ENCODE measurements around the gene CCDC78.

CCDC78 gene

DNA sequence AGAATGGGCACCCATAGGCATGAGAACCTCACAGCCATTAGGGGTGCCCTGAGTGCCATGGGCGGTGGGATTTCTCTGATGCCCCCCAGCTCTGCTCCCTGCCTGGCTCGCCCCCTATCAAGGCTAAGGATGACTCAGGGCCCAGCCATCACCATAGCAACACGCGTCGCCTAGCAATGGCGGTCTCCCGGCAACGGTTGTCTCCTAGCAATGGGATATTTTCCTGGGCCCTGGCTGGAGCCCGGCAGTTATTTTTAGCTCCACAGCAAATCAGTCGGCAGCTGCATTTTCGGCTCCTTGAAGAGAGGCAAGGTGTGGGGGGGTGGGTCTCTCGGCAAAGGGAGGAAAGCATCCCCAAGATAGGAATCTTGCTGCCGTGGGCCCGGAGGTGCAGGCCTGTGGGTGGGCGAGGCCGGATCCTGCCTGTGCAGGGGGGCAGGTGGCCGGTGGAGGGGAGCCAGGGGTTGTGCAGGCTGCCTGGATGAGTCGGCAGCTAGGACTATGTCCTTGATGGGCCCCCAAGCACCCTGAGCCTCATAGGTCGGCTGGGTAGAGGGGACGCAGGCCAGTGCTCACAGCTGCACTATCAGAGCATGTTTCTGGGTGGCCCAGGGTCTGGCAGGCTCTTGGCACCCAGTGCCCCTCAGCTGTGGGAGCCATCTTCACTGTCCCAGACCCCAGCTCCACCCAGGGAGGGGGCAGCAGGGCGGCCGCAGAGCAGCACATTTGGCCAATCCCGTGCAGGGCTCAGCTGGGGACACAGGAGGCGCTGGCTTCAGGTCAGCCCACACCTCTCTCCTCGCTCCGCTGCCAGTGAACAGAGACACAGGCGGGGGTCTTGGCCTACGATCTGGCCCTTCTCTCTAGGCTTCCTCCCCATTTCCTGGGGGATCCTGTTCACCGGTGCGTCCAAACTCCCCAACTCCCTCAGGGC is 16.4 kb downstream of the CCDC78 start:
- DNase-seq: peak; percentile 84

DNA sequence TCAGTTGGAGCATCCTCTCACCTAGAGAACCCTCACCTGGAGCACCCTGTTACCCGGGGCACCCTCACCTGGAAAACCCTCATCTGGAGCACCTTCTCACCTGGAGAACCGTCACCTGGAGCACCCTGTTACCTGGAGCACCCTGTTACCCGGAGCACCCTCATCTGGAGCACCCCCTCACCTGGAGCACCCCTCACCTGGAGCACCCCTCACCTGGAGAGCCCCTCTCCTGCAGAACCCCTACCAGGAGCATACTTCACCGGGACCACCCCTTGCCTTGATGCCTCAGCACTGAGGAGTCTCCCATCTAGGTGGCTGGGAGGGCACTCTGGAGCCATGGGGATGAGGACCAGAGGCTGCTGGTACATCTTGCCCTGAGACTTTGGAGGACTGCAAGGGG is 17.3 kb downstream of the CCDC78 start:
- DNase-seq: no peak

DNA sequence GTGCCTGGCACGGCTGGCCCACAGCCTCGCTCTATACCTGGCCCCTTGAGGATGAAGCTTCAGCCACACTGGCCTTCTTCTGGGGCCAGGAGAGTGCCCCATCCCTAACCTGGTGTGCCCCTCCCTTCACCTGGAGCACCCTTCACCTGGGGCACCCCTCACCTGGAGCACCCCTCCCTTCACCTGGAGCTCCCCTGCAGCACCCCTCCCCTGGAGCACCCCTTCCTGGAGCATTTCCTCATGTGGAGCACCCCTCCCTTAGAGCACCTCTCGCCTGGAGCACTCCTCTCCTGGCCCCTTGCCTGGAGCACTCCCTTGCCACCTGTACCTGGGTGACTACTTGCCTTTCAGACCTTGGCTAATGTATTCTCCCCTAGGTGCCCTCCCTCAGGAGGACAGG is 18.2 kb downstream of the CCDC78 start:
- no peak for DNase-seq

DNA sequence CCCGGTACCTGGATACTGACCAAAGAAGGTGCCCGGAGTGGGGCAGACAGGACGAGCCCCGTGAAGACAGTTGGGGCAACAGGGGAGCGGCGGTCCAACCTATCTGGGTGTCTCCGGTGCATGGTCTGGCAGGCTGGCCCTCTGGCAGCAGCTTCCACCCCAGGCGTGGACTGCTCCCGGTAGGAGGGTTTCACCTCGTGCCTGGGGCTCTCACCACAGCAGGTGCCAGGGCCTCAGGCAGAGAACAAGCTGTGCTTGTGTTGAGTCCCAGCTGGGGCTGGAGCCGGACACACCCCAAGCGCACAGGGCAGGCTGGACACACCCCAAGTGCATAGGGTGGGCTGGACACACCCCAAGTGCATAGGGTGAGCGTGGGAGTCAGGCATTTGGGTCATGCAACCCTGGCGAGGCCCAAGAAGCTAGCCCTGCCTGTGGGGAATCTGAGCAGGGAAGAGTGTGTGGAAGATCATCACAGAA is 19.1 kb downstream of the CCDC78 start:
- no peak for DNase-seq

DNA sequence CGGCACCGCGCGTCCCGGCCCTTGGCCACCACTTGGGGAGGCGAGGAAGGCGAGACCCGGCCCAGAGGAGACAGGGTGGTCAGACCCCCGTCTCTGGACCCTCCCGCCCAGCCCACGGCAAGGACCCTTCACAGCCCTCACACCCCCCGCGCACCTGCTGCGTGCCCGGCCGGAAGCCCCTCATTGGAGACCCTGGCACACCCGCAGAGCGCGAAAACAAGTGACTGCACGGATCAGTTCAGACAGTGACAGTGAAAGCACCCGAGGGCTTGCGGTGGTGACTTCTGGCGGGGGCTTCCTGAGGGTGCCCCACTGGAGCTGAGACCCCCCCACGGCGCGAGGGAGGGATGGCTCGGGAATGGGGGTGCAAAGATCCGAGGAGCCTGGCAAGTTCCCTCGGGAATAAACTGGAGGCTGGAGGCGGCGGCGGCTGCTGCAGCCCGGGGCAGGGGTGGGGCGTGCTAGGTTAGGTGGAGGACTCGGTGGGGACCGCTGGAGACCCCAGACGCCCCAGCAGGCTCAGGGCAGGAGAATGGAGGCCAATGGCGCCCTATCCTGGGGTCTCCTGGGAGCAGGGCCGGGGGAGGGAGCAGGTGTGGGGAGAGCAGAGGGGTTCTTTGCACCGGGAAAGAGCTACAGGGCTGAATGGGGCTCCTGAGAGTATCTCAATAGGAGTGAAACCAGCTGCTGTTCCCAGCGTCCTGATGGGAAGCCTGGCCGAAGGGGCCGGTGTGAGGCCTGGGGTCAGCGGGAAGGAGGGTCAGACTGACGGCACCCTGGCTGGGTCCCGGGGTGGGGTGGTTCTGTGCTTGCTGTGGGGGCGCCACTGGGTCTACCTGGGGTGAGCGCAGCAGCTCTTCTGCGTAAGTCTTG is 19.8 kb downstream of the CCDC78 start:
- no peak for DNase-seq

DNA sequence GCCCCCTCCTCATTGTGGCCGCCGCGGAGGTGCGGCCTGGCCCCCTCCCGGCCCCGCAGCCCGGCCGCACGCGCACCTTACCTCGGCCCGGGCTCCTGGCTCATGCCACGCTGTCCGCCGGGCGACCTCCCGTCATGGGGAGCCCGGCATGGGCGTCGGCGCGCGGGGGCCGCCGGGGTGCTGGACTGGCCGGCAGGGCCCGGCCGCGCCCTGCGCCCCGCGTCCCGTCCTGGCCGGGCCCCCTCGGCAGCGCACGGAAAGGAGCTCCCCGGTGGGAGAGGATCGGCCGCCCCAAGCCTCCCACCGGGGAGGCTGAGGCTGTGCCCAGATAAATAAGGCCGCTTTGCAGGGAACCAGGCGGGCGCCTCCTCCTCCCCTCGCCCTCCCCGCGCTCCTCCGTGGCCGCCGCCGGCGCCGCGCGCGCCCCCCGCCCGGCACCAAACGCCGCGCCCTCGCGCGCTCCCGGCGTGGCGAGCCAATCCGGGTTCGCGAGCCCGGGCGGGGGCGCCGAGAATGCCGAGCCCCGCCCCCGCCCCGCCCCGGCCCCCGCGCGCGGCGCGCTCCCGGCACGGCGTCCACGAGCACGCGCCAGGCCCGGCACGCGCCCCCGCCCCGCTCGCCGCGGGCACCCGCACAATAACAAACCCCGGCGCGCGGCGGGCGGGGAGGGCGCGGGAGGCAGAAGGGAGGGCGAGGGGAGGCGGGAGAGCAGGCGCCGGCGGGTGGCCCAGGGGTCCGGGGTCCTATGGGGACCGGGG is 20.6 kb downstream of the CCDC78 start, which contains the start of gene FBXL16:
TSS of gene FBXL16 (minus strand) at position 371 of the 758 bp plus-strand sequence. CDS start 8,396 bp downstream, outside the sequence.
- DNase-seq: no peak

DNA sequence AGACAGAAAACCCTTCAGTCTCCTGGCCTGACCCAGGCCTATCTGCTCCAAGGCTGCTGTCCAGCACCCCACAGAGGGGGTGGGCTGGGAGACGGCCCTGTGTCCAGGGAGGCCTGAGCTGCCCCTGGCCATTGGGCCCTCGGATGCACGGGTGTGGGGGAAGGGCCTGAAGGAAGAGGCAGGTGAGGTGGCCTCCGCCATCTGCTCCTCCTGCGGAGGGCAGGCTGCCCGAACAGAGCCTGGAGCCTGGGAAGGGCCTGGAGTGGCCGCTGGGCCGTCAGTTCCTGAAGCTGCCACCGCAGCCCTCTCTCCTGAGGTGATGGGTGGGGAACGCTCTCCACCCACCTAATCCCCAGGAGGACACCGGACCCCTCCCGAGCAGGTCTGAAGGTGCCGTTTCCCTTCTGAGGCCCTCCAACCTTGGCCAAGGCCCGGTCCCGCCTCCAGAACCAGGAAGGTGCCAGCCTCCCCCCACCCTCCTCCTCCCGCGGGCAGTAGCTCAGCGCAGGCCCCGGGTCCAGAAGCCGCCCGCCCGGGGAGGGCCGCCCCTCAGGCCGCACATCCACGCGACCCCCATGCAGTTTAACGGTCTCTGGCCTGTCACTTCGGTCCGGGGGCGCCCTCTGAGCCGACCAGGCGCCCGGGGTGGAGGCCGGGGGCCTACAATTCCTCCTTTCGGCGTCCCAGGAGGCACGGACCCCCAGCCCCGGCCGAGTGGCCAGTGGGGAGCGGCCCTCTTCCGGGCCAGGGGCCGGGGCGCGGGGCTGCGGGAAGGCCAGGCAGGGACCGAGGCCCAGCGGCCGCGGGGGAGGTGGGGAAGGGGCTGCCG is 21.5 kb downstream of the CCDC78 start:
- no peak for DNase-seq

DNA sequence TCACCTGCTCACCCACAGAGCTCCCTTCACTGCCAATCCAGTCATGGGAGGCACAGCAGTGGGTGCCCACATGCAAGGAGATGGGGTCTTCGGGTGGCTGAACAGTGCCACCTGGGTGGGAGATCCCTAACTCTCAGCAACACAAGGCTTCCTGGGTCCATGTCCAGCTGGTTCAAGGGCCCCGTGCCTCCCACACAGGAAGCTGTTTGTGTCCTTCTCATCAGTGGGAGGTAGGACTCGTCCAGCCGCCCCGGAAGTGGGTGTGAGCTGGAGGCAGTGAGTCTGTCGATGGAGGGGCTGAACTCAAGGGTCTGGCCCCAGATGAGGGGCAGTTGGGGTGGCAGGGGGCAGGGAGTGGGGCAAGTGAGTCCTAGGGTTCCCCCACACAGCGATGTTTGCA is 22.2 kb downstream of the CCDC78 start:
- no peak for DNase-seq

DNA sequence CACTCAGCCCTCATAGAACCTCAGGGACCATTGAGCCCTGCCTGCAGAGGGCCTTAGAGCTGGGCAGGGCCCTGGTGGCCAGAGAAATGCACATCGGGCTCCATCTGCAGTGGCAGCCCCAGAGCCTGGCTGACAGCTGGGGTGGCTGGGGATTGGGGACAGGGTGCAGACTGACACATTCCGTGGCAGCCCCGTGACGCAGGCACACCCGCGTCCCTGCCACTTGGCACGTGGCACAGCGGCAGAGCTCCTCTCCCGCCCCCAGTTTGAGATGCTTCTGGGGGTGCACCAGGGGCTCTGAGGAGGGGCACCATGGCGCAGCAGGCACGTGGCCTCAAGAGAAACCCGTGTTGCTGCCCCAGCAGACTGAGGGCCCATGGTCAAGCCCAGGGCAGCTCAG is 22.8 kb downstream of the CCDC78 start:
- no peak for DNase-seq

DNA sequence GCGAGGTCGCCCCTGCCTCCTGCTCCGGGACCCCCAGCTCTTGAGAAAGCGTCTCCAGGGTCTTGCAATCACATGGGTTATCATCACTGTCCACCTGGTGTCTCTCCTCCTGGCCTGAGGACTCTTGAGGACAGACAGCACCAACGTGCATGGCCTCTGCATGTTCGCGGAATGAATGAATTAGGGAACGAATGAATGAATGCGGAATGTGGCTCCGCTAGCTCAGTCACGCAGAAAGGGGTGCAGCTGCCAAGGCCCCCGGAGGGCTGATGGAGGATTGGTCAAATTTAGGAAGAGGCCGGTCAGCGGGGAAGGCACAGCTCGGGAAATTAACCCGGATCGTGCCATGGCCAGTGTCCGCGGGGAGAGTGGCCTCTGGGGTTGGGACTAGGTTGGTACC is 23.9 kb downstream of the CCDC78 start:
- DNase-seq: no peak

DNA sequence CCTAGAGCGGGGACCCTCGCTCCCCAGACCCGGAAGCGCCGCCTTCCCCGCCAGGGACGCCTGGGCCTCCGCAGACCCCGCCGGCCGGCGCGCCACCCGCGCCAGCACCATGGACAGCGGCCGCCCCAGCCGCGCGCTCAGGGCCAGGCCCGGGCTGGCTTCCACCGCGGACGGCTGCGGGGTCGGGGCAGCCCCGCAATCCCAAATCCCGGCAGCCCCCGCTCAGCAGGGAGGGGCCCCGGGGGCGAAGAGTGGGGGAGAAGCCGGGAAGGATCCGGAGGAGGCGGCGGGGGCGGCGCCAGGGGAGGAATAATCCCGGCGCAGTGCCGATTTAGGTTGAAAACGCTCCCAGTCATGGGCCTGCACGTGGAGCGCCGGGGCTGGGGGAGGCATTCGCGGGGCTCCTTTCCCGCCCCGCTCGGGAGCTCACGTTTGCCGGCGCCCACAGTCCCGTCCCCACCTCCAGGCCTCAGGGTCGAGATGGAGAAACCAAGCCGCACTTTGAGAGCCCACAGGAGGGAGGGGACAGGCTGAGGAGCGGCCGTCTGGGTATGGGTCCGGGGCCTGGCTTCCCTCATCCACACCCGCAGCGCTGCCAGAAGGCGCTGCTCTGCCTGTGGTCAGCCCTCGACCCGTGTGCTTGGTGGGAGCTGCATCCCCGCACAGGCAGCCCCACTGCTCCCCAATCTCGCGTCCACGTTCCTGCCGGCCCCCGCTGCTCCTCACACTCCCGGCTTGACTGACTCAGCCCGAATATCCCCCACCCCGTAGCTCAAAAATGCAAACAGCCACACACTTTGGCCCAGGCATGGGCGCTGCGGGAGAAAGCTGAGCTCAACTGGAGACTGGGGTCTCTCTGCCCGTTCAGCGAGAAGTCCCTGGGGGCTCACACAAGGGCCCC is 25.3 kb downstream of the CCDC78 start:
- no peak for DNase-seq

DNA sequence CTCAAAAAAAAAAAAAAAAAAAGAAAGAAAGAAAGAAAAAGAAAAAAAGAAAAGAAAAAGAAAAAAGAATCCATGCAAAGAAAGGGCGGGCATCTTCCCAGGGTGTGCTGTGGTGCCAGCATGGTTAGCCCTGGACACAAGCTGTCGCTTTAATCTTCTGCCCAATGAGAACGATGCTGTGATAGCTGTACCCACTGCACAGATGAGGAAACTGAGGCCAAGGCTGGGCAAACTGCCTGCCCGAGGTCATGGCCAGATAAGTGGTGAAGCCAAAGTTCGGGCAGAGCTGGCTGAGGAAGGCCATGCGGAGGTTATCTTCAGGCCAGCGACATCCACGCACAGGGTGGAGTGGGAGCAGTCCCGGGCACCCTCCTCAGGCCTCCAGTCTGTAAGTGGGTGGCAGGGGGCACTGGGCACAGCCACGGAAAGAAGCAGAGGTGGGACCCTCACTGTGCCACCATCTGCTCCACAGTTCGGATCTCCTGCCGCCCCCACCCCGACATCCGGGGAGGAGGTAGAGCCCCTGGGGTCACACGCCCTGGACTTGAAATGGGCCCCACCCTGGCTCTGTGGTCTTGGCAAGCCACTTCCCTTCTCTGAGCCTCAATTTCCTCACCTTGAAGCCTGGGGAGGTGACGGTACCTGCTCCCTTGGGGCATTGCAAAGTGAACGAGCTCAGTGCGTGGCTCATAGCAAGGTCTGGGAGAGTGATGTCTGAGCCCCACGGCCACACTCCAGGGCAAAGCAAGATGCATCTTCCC is 27.2 kb downstream of the CCDC78 start:
- no peak for DNase-seq

DNA sequence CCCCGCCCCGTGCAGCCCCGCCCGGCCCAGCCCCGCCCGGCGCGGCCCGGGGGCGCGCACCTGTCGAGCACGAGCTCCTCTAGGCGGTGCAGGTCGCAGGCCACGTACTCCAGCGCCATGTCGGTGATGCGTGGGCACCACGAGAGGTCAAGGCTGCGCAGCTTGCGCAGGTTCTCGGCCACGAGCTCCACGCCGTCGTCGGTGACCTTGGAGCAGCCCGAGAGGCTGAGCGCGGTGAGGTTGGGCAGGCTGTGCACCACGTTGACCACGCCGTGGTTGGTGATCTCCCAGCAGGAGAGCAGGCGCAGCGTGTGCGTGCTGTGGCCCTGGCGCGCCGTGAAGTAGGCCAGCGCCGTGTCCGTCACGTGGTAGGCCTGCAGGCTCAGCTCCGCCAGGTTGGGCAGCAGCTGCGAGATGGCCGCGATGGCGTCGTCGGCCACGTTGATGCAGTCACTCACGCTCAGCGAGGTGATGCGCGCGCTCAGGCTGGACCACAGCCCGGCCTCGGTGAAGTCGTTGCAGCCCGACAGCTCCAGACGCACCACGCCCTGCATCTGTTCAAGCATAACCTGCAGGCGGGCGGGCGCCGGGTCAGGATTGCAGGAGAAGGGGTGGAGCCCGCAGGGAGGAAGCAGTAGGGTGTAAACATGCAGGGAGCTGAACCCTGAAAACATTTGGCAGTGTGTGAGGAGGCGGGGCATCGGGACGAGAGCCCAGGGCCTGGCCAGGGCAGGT is 30.7 kb downstream of the CCDC78 start:
- DNase-seq: peak; percentile 54

DNA sequence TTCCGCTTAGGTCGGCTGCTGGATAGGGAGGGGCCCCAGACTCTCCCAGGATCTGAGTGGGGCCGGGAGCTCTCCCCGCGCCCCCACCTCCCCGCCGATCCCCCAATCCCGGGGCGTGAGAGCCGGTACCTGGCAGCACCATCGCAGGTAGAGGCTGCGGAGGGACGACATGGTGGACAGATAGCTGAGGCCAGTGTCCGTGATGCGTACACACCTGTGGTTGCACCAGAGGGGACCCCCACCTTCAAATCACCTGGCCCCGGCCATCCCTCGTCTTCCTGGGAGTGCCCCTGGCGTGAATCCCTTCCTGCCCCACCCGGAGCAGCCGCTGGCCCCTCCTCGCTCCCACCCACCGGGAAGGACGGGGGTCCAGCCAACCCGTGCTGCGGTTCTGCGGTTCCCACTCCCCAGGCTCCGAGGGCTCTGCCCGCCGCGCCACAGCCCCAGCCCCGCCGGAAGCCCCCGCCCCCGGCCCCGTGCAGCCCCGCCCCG is 31.3 kb downstream of the CCDC78 start:
- DNase-seq: no peak

DNA sequence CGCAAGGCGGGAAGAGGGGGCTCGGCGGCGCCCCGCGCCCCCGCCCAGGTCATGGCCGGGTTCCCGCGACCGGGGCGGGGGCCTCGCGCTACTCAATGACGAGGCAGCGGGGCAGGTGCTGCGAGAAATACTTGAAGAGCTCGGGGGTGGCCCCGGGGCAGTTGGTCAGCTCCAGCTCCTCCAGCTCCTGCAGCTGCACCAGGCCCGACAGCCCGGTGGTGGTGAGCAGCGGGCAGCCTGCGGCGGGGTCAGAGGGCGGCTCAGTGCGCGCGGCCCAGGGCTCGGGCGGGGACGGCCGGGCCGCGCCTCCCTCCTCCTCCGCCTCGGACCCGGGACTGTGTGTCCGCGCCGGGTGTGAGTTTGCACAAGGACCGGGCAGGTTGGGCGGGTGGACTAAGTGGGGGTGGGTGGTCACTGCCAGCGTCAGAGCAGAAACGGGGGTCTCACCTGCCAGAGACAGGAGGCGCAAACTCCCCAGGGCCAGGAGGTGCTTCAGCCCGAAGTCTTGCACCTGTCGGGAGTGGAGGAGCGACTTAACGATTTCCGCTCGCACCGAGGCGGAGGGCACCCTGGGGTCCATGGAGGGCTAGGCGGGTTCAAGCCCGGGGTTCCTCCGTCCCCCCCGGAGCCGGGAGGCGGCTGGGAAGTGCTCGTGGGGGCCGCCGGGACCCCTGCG is 31.9 kb downstream of the CCDC78 start:
- DNase-seq: no peak

DNA sequence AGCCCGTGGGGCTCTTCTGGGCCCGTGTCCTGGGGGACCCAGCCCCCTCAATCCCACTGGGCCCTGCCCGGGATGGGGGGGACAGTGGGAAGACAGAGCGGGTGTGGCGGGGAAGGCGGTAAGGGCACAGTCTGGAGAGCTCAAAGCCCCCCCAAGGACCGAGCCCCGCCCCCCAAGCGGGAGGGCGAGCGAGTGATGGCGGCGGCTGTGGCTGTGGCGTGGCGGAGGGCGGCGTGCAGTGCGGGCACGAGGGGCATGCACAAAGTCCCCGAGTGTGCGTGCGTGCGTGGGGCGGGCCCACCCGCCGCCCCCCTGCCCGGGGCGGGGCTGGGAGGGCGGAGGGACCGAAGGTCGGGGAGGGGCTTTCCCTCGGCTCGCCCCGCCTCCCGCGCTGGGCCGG is 32.5 kb downstream of the CCDC78 start:
- no peak for DNase-seq

DNA sequence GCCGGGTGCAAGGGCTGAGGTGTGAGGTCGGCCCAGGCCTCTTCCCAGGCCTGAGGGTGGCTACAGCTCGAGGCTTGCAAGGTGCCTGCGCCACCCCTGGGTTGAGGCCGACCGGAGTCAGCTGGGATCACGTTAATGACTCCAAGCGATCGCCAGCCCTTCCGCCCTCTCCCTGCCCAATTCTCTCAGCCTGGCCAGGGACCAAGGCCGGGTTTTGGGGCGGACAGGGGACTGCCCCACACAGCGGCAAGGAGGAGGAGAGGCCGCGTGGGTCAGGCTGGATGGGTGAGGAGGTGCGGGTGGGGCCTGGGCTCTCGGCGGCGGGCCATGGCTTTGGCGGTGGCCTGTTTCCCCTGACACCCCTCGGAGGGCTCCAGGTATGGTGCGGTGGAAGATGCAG is 32.9 kb downstream of the CCDC78 start:
- DNase-seq: no peak

DNA sequence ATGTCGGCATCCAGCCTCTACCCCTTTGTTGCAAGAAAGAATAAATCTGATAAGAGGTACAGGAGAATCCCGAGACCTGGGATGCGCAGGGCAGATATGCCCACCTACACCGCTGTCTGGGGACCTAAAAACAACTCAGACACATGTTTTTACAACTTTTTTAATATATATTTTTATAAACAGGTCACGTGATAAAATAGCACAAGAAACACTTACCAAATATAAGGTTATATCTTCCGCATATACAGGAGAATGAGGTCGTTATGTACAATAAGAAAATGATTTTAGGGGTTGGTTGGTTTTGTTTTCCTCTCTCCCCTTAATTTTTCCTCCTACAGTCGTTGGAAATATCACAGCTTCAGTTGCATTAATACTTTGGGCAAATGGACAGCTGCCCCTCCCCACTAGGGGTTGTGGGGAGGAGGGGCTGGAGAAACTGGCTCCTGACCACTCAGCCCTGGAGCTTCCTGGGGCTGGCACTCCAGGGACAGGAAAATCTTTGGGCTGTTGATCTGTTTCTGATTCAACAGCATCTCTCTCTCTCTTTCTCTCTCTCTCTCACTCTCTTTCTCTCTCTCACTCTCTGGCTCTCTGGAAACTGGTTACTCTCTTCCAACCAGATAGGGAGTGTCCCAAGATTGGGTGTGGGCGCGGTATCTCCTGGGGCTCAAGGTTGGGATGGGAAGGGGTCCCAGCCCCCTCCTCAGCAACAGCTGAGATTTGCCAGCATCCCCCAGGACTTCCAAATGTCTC is 33.7 kb downstream of the CCDC78 start:
- no peak for DNase-seq
